HFFc6 (cell line): ENCODE data around the gene ZSCAN25. TPM values are rescaled to one million over a fixed set of nuclear protein-coding genes. Genes with fewer than 3 reads are reported as not detected.
"Not testable (repeated sequence)": the region's sequence is repeated elsewhere in the genome, so short reads cannot be mapped to it uniquely, and the experiment has no call there.

ENCODE experiments used
- DNase-seq: peaks from one replicate; pipeline ENCODE4 v3.0.0-alpha.2; 2018
- H3K27ac Mint-ChIP-seq: 2 replicates; pipeline ENCODE4 v1.8.0; 2020; ENCODE audit warnings: mild to moderate bottlenecking, mixed read lengths
- H3K27me3 Mint-ChIP-seq: 2 replicates; pipeline ENCODE4 v1.8.0; 2021; ENCODE audit warnings: mild to moderate bottlenecking, moderate library complexity, mixed read lengths; ENCODE audit not compliant: insufficient read depth
- H3K36me3 Mint-ChIP-seq: 2 replicates; pipeline ENCODE4 v1.8.0; 2021; ENCODE audit warnings: low read depth, mixed read lengths
- H3K4me1 Mint-ChIP-seq: 2 replicates; pipeline ENCODE4 v1.8.0; 2020; ENCODE audit warnings: low read depth, mixed read lengths
- H3K4me3 Mint-ChIP-seq: 2 replicates; pipeline ENCODE4 v1.8.0; 2020; ENCODE audit warnings: mild to moderate bottlenecking, moderate library complexity, mixed read lengths
- H3K9me3 Mint-ChIP-seq: 2 replicates; pipeline ENCODE4 v1.8.0; 2020; ENCODE audit warnings: mild to moderate bottlenecking, mixed read lengths
- total RNA-seq, 6 experiments: library from RNA; stranded (reverse); fragmentation: NEBNext Ultra II Directional; extraction: Animal tissue kit (Norgen Biotek cat#: 25700); gene quantifications; 2 replicates in 1 of 6; 3 replicates in 5 of 6; pipeline ENCODE4 v1.2.3, GENCODE V29; 2021
- TF ChIP-seq, protein P1 (sequence below): fragments of 200-600 bp; sonication (generic); IDR thresholded peaks from 2 replicates; pipeline ENCODE4 v1.5.0; 2021; ENCODE audit warnings: antibody characterized with exemption, mild to moderate bottlenecking

ZSCAN25 gene
- total RNA-seq, 6 experiments from 2014 or later: 9.3 to 12.6 (median 9.9) TPM

DNA sequence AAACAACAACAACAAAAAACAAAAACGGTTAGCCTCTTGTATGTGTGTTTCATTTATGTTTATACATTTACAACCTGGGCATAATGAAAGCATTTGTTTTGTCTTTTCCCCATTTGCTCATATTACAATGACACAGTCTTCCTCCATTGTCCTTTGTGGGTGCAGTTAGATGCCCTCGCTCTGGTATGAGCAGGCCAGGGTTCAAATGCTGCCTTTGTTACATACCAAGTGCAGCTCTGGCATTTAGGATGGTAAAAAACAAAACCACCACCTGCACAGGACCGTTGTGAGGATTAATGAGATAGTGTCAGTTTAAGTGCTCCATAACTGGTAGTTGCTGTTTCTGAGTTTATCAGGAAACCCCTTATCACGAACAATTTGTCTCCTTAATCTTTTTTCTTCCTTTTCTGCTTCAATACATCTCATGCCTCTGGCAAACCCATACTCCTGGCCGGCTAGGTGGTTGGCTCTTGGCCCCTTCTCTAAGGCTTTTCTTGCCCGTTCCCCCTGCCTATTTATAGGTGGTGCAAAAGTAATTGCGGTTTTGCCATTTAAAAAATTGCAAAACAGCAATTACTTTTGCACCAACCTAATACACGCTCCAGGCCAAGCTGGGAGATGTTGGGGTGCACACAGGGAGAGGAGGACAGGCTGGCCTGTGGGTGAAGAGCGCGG lies 37.3 kb upstream of the ZSCAN25 start:
- Mint-ChIP-seq H3K9me3 (no peaks in the 10 kb centered on the region), H3K36me3 (no peaks in the 10 kb centered on the region), H3K27me3 (no peaks in the 10 kb centered on the region), H3K4me3 (peak overlapping the region; percentile 86), H3K4me1 (peaks cover 16% of the 10 kb centered on the region), H3K27ac (no peak overlapping the region)
- TF ChIP-seq, protein P1, sequence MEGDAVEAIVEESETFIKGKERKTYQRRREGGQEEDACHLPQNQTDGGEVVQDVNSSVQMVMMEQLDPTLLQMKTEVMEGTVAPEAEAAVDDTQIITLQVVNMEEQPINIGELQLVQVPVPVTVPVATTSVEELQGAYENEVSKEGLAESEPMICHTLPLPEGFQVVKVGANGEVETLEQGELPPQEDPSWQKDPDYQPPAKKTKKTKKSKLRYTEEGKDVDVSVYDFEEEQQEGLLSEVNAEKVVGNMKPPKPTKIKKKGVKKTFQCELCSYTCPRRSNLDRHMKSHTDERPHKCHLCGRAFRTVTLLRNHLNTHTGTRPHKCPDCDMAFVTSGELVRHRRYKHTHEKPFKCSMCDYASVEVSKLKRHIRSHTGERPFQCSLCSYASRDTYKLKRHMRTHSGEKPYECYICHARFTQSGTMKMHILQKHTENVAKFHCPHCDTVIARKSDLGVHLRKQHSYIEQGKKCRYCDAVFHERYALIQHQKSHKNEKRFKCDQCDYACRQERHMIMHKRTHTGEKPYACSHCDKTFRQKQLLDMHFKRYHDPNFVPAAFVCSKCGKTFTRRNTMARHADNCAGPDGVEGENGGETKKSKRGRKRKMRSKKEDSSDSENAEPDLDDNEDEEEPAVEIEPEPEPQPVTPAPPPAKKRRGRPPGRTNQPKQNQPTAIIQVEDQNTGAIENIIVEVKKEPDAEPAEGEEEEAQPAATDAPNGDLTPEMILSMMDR: no peak
- no peak for DNase-seq

DNA sequence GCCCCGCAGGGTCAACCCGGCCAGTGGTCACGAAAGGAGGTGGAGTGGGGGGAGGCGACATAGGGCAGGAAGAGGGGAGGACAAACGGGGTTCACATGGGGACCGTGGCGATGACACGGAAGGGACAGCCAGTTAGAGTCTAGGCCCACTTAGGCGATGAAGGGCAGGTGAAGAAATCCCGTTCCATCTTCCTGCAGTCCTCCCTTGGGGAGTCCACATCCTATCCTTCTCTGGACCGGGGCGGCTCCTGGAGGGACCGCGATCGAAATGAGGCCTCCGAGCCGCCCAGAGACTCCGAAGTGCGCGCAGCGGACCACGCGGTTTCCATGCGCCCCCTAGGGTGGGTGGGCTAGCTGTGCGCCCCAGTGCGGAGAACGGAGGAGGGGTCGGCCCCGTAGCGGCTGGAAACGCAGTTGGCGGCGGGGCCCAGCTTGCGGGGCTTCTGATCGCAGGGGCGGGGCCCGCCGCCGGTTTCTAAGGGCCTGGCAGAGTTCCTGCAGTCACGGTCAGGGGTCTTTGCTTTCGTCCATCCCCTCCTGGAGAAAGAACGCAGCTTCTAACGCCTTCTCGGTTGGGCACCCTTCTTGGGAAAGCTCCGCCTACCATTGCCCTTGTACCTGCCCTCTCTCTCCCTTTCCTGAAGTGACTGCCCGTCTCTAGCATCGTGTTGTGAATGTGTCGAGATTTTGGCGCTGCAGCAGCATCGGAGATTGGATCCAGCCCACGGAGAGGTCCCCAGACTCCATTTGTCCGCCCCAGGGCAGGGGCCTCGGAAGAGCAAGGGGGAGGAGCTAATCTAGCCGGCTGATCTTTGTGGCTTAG lies 36.6 kb upstream of the ZSCAN25 start:
- H3K27ac Mint-ChIP-seq: no peak overlapping the region
- no peak for DNase-seq
- no peaks in the 10 kb centered on the region for H3K27me3 Mint-ChIP-seq
- H3K4me1 Mint-ChIP-seq: peaks cover 16% of the 10 kb centered on the region
- H3K36me3 Mint-ChIP-seq: no peaks in the 10 kb centered on the region
- H3K9me3 Mint-ChIP-seq: no peaks in the 10 kb centered on the region
- TF ChIP-seq, protein P1: peak; percentile 64
- peak overlapping the region; percentile 86 for H3K4me3 Mint-ChIP-seq

GRCh38 chr7:99580778-99581332 lies 35.9 kb upstream of the ZSCAN25 start:
- H3K4me3 Mint-ChIP-seq: peak overlapping the region; percentile 86
- not testable (repeated sequence) for H3K36me3 Mint-ChIP-seq, DNase-seq, H3K27ac Mint-ChIP-seq, H3K27me3 Mint-ChIP-seq, H3K9me3 Mint-ChIP-seq
- peaks cover 16% of the 10 kb centered on the region for H3K4me1 Mint-ChIP-seq

DNA sequence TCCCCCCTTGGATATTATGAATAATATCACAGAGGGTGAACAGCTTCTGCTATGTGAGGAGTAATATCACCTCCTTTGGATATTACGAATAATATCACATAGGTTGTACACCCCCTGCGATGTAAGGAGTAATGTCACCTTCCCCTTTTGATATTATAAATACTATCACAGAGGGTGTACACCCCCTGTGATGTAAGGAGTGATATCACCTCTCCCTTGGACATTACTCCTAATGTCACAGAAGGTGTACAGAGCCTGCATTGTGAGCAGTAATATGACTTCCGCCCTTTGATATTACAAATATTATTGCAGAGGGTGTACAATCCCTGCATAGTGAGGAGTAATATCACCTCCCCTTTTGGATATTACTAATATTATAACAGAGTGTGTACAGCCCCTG lies 27.9 kb upstream of the ZSCAN25 start:
- H3K27ac Mint-ChIP-seq: no peak overlapping the region
- no peaks in the 10 kb centered on the region for H3K9me3 Mint-ChIP-seq
- TF ChIP-seq, protein P1: no peak
- no peak overlapping the region for H3K4me3 Mint-ChIP-seq
- H3K27me3 Mint-ChIP-seq: no peaks in the 10 kb centered on the region; the same call in 1 of the 2 replicates
- no peak for DNase-seq
- no peaks in the 10 kb centered on the region for H3K4me1 Mint-ChIP-seq
- no peaks in the 10 kb centered on the region for H3K36me3 Mint-ChIP-seq

DNA sequence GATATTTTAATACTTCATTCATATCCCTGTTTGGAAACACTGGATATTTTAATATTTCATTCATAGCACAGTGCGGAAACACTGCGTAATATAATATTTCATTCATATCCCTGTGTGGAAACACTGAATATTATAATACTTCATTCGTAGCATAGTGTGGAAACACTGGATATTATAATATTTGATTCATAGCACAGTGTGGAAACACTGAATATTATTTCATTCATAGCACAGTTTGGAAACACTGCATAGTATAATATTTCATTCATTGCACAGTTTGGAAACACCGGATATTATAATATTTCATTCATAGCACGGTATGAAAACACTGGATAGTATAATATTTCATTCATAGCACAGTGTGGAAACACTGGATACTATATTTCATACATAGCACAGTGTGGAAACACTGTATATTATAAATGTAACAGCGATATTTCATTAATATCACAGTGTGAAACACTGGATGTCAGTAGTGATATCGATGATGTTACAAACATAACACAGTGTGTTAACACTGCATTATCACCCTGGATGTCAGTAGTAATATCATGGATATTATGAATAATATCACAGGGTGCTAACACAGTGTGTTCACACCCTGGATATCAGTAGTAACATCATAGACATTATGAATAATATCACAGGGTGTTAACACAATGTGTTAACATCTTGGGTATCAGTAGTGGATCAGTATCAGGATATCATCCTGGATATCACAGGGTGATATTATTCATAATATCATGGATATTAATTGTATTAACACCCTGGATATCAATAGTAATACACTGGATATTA lies 21.6 kb upstream of the ZSCAN25 start:
- Mint-ChIP-seq H3K4me1 (no peaks in the 10 kb centered on the region), H3K9me3 (no peaks in the 10 kb centered on the region), H3K4me3 (no peak overlapping the region), H3K36me3 (no peaks in the 10 kb centered on the region), H3K27ac (no peak overlapping the region), H3K27me3 (no peaks in the 10 kb centered on the region; the same call in 1 of the 2 replicates)
- no peak for DNase-seq
- TF ChIP-seq, protein P1: no peak
